Upper lobe of right lung (tissue), 1 donor: ENCODE measurements around the gene FKBP6. TPM values are rescaled to one million over a fixed set of nuclear protein-coding genes. Genes with fewer than 3 reads are reported as not detected.
"Not testable (repeated sequence)": the region's sequence is repeated elsewhere in the genome, so short reads cannot be mapped to it uniquely, and the experiment has no call there.

ENCODE experiments used
- ATAC-seq: fragments of 200-7000 bp; cut with Tn5 transposase; one replicate; pipeline ENCODE4 v1.9.1; 2020; ENCODE audit warnings: mild to moderate bottlenecking, moderate library complexity
- DNase-seq: peaks from one replicate; pipeline ENCODE4 v3.0.0-alpha.2; 2020
- H3K27ac ChIP-seq: fragments of 200-600 bp; one replicate; pipeline ENCODE4 v1.8.0; 2022
- H3K27me3 ChIP-seq: fragments of 200-600 bp; one replicate; pipeline ENCODE4 v1.8.0; 2022; ENCODE audit warnings: mild to moderate bottlenecking
- H3K36me3 ChIP-seq: fragments of 200-600 bp; one replicate; pipeline ENCODE4 v1.8.0; 2022
- H3K4me1 ChIP-seq: fragments of 200-600 bp; one replicate; pipeline ENCODE4 v1.8.0; 2022
- H3K4me3 ChIP-seq: fragments of 200-600 bp; one replicate; pipeline ENCODE4 v1.8.0; 2022; ENCODE audit warnings: mild to moderate bottlenecking
- H3K9me3 ChIP-seq: fragments of 200-600 bp; one replicate; pipeline ENCODE4 v1.8.0; 2022
- CTCF ChIP-seq: fragments of 200-600 bp; IDR thresholded peaks from one replicate; pipeline ENCODE4 v1.8.0; 2022; ENCODE audit warnings: antibody characterized with exemption
- intact Hi-C: fragments of 100-400 bp; cut with DNase I; formaldehyde crosslinking; loops from one replicate; pipeline ENCODE4 v1.11.0; 2022
- total RNA-seq: library from RNA; stranded (reverse); fragmentation: NEBNext Ultra II Directional; extraction: Animal tissue kit (Norgen Biotek cat#: 25700); gene quantifications from one replicate; pipeline ENCODE4 v1.2.1, GENCODE V29; 2021
- donor health status: DM: no; HTN: yes; CAD: no; lungs with severe emphysema.

Gene FKBP6
- total RNA-seq, 1 donor from 2014 or later = not detected

GRCh38 chr7:73307436-73307835, 20.5 kb upstream of the FKBP6 start:
- DNase-seq (peak; percentile 47), ATAC-seq (no peak)
- H3K4me1 ChIP-seq = peaks cover 9% of the 10 kb centered on the region
- intact Hi-C loops = no loop called here
- H3K4me3 ChIP-seq = peak overlapping the region; percentile 79
- no peaks in the 10 kb centered on the region for H3K9me3 ChIP-seq
- H3K36me3 ChIP-seq = peaks cover 23% of the 10 kb centered on the region
- no peak overlapping the region for H3K27ac ChIP-seq
- TF ChIP-seq CTCF = no peak
- no peaks in the 10 kb centered on the region for H3K27me3 ChIP-seq

- Histone ChIP-seq H3K9me3 (no peaks in the 10 kb centered on the region), H3K4me1 (peaks cover 9% of the 10 kb centered on the region), H3K27me3 (no peaks in the 10 kb centered on the region), H3K27ac (peak overlapping the region; percentile 51), H3K36me3 (peaks cover 19% of the 10 kb centered on the region), H3K4me3 (peak overlapping the region; percentile 79)
- ATAC-seq = peak; percentile 61
- TF ChIP-seq CTCF = no peak
- intact Hi-C loops = no loop called here
- peak; percentile 71 for DNase-seq
Measured at GRCh38 chr7:73308074-73308664, 19.8 kb upstream of the FKBP6 start.

GRCh38 chr7:73308665-73309214, 19.2 kb upstream of the FKBP6 start, which contains the start of gene NSUN5:
Gene NSUN5 (minus strand): TSS chr7:73308826. CDS start chr7:73308790, 36 bp downstream.
- H3K27ac ChIP-seq = peak within 1 kb of the TSS; percentile 51
- peak; percentile 97 for DNase-seq
- peaks cover 9% of the 10 kb centered on the region for H3K4me1 ChIP-seq
- no peak for TF ChIP-seq CTCF
- intact Hi-C loops = no loop called here
- H3K9me3 ChIP-seq = no peaks in the 10 kb centered on the region
- H3K36me3 ChIP-seq = peaks cover 13% of the 10 kb centered on the region
- ATAC-seq = peak; percentile 97
- H3K4me3 ChIP-seq = peak within 1 kb of the TSS; percentile 79
- no peaks in the 10 kb centered on the region for H3K27me3 ChIP-seq

- DNase-seq, ATAC-seq, H3K9me3 ChIP-seq, H3K4me3 ChIP-seq, H3K27me3 ChIP-seq, intact Hi-C loops, H3K4me1 ChIP-seq, H3K27ac ChIP-seq, H3K36me3 ChIP-seq: not testable (repeated sequence)
Measured at GRCh38 chr7:73311421-73311820, 16.5 kb upstream of the FKBP6 start.

GRCh38 chr7:73312831-73313520, 15.0 kb upstream of the FKBP6 start:
- ATAC-seq (no peak), DNase-seq (no peak)
- H3K27me3 ChIP-seq = no peaks in the 10 kb centered on the region
- peaks cover 4% of the 10 kb centered on the region for H3K4me1 ChIP-seq
- H3K36me3 ChIP-seq = no peaks in the 10 kb centered on the region
- intact Hi-C loops = no loop called here
- H3K27ac ChIP-seq = no peak overlapping the region
- H3K9me3 ChIP-seq = no peaks in the 10 kb centered on the region
- no peak for TF ChIP-seq CTCF
- no peak overlapping the region for H3K4me3 ChIP-seq

- H3K4me1 ChIP-seq = peaks cover 4% of the 10 kb centered on the region
- no peak for DNase-seq
- no peak overlapping the region for H3K27ac ChIP-seq
- H3K9me3 ChIP-seq = no peaks in the 10 kb centered on the region
- no peak for TF ChIP-seq CTCF
- intact Hi-C loops = no loop called here
- no peak for ATAC-seq
- H3K27me3 ChIP-seq = no peaks in the 10 kb centered on the region
- H3K36me3 ChIP-seq = no peaks in the 10 kb centered on the region
- no peak overlapping the region for H3K4me3 ChIP-seq
Measured at GRCh38 chr7:73313521-73313906, 14.4 kb upstream of the FKBP6 start.
